ENCODE results near the gene IQGAP1. TPM values are rescaled to one million over a fixed set of nuclear protein-coding genes. Genes with fewer than 3 reads are reported as not detected.
A peak's percentile ranks its signal among the peaks of the same experiment; 100 is the strongest.

Gene IQGAP1
- total RNA-seq, 1 donor from 2014 or later: 154 TPM

DNA sequence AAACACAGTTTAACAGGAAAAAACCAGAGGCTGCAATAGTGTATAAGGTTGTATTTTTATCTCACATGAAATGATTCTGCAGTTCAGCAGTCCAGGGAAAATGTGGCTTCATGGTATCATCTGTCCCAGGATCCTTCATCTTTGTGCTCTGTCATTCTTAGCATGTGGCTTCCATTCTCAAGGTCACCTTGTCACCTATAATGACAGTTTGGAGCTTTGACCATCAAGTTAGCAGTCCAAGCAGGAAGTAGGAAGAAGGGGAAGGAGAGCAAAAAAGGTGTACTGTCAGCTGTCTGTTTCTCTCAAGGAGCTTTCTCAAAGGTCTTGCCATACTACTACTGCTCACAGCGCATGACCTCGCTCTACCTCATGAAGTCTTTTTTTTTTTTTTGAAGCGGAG, 83.1 kb downstream of the IQGAP1 start:
- intact Hi-C loops (cut with micrococcal nuclease): no loop called here
- Mint-ChIP-seq H3K27me3 (no peaks in the 10 kb centered on the region), H3K36me3 (ENCODE audit: low read depth) (peaks cover 62% of the 10 kb centered on the region)

GRCh38 chr15:90471769-90472168, 83.7 kb downstream of the IQGAP1 start:
- Mint-ChIP-seq H3K27ac (no peak overlapping the region), H3K9me3 (no peaks in the 10 kb centered on the region), H3K27me3 (no peaks in the 10 kb centered on the region), H3K4me3 (no peak overlapping the region), H3K36me3 (ENCODE audit: low read depth) (peaks cover 61% of the 10 kb centered on the region), H3K4me1 (peaks cover 25% of the 10 kb centered on the region)
- DNase-seq: no peak
- intact Hi-C loops (cut with micrococcal nuclease): no loop called here

More for the DNA sequence above, 83.1 kb downstream of the IQGAP1 start:
- Mint-ChIP-seq H3K4me3 (no peak overlapping the region), H3K4me1 (peaks cover 22% of the 10 kb centered on the region), H3K27ac (peak overlapping the region; percentile 64), H3K9me3 (no peaks in the 10 kb centered on the region)
- no peak for DNase-seq

DNA sequence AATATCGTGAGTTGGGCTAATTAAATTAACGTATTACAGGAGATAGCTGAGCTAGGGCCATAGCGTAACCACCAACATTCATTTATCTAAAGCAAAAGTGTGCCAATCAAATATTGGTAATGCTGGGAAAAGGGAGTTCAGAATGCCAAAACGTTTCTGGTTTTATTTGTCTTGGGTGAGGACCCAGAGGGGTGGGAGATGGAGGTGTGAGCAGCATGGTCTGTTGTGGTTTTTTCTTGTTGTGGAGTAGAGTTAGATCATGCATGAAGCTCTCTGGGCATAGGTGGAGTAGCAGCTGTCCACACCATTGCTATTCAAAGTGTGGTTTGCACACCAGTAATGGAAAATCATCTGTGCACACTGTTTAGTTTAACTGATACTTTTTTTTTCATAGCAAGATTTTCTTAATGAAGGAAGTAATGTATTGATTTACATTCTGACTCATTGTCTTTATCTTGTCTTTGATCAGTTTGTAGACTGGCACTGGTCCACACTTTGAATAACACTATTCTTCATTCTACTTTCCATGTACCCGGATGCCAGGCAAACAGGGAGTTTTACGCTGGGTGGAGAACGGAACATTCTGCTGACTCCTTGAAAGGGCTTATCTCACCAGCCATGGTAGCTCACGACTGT, 90.9 kb downstream of the IQGAP1 start:
- no peak for DNase-seq
- Mint-ChIP-seq H3K36me3 (ENCODE audit: low read depth) (peaks cover 69% of the 10 kb centered on the region), H3K9me3 (no peaks in the 10 kb centered on the region), H3K4me1 (peaks cover 39% of the 10 kb centered on the region), H3K27ac (peak overlapping the region; percentile 62), H3K27me3 (no peaks in the 10 kb centered on the region), H3K4me3 (no peak overlapping the region)
- intact Hi-C loops (cut with micrococcal nuclease): no loop called here

GRCh38 chr15:90479656-90480055, 91.6 kb downstream of the IQGAP1 start:
- no peaks in the 10 kb centered on the region for H3K27me3 Mint-ChIP-seq
- H3K27ac Mint-ChIP-seq: no peak overlapping the region
- peaks cover 68% of the 10 kb centered on the region for H3K36me3 Mint-ChIP-seq (ENCODE audit: low read depth)
- peaks cover 39% of the 10 kb centered on the region for H3K4me1 Mint-ChIP-seq
- H3K4me3 Mint-ChIP-seq: no peak overlapping the region
- no peaks in the 10 kb centered on the region for H3K9me3 Mint-ChIP-seq
- intact Hi-C loops (cut with micrococcal nuclease): loop anchor here (5.0 kb wide), 1 partner anchor 32 kb away; no protein-coding TSS in a partner anchor
- DNase-seq: no peak

DNA sequence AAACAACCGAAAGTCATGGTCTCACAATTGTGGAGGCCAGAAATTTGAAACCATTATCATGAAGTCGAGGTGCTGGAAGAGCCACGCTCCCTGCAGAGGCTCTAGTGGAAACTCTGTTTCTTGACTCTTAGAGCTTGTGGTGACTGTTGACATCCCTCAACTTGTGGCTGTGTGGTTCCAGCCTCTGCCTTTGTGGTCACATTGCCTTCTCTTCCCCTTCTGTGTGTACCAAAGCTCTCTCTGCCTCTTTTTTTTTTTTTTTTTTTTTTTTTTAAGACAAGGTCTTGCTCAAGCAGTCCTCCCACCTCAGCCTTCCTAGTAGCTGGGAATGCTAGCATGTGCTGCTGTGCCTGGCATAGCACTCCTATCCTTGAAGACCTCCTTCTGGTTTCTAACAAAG, 93.0 kb downstream of the IQGAP1 start:
- peak; percentile 88 for DNase-seq
- intact Hi-C loops (cut with micrococcal nuclease): loop anchor here (5.0 kb wide), 1 partner anchor 34 kb away; no protein-coding TSS in a partner anchor
- Mint-ChIP-seq H3K9me3 (no peaks in the 10 kb centered on the region), H3K4me3 (no peak overlapping the region), H3K27me3 (no peaks in the 10 kb centered on the region), H3K27ac (peak overlapping the region; percentile 65), H3K4me1 (peaks cover 39% of the 10 kb centered on the region), H3K36me3 (ENCODE audit: low read depth) (peaks cover 78% of the 10 kb centered on the region)

GRCh38 chr15:90482124-90483011, 94.3 kb downstream of the IQGAP1 start:
- intact Hi-C loops (cut with micrococcal nuclease): loop anchor here (1.0 to 5.0 kb wide), 3 partner anchors 35 to 162 kb away; no protein-coding TSS in a partner anchor
- H3K4me3 Mint-ChIP-seq: no peak overlapping the region
- peak; percentile 84 for DNase-seq
- H3K36me3 Mint-ChIP-seq (ENCODE audit: low read depth): peaks cover 80% of the 10 kb centered on the region
- no peaks in the 10 kb centered on the region for H3K9me3 Mint-ChIP-seq
- no peaks in the 10 kb centered on the region for H3K27me3 Mint-ChIP-seq
- peak overlapping the region; percentile 13 for H3K27ac Mint-ChIP-seq
- H3K4me1 Mint-ChIP-seq: peaks cover 33% of the 10 kb centered on the region

GRCh38 chr15:90483012-90483307, 94.9 kb downstream of the IQGAP1 start:
- peaks cover 33% of the 10 kb centered on the region for H3K4me1 Mint-ChIP-seq
- H3K36me3 Mint-ChIP-seq (ENCODE audit: low read depth): peaks cover 79% of the 10 kb centered on the region
- H3K27me3 Mint-ChIP-seq: no peaks in the 10 kb centered on the region
- DNase-seq: no peak
- intact Hi-C loops (cut with micrococcal nuclease): loop anchor here (5.0 kb wide), 1 partner anchor 36 kb away; no protein-coding TSS in a partner anchor
- H3K9me3 Mint-ChIP-seq: no peaks in the 10 kb centered on the region
- H3K4me3 Mint-ChIP-seq: no peak overlapping the region
- H3K27ac Mint-ChIP-seq: no peak overlapping the region

GRCh38 chr15:90483637-90484036, 95.6 kb downstream of the IQGAP1 start:
- intact Hi-C loops (cut with micrococcal nuclease): loop anchor here (5.0 kb wide), 1 partner anchor 36 kb away; no protein-coding TSS in a partner anchor
- Mint-ChIP-seq H3K27me3 (no peaks in the 10 kb centered on the region), H3K36me3 (ENCODE audit: low read depth) (peaks cover 77% of the 10 kb centered on the region), H3K27ac (no peak overlapping the region), H3K9me3 (no peaks in the 10 kb centered on the region), H3K4me1 (peaks cover 32% of the 10 kb centered on the region), H3K4me3 (no peak overlapping the region)
- DNase-seq: no peak

GRCh38 chr15:90487186-90487585, 99.1 kb downstream of the IQGAP1 start:
- Mint-ChIP-seq H3K9me3 (no peaks in the 10 kb centered on the region), H3K4me3 (no peak overlapping the region), H3K36me3 (ENCODE audit: low read depth) (peaks cover 76% of the 10 kb centered on the region), H3K27ac (no peak overlapping the region), H3K4me1 (peaks cover 15% of the 10 kb centered on the region), H3K27me3 (no peaks in the 10 kb centered on the region)
- intact Hi-C loops (cut with micrococcal nuclease): loop anchor here (5.0 kb wide), 1 partner anchor 400 kb away; no protein-coding TSS in a partner anchor
- DNase-seq: no peak

DNA sequence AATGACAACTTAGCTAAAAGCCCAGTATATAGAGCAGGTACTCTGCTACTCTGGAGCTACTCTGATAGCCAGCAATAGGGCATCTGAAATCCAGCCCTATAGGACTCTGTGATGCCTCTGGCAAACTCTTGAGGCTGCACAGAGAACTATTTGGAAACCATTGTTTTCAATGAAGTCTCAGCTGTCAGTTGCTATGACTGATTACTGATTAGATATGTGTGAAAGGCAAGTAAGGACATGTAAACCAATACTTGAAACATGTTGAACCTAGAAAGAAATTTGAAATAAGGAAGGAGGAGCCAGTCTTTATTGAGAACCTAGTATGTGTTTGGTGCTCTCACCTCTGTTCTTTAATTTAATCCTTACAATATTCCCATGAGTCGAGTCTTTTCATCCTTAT, 101.5 kb downstream of the IQGAP1 start:
- Mint-ChIP-seq H3K4me1 (peaks cover 20% of the 10 kb centered on the region), H3K27me3 (no peaks in the 10 kb centered on the region), H3K4me3 (no peak overlapping the region), H3K27ac (no peak overlapping the region), H3K9me3 (no peaks in the 10 kb centered on the region), H3K36me3 (ENCODE audit: low read depth) (peaks cover 76% of the 10 kb centered on the region)
- no peak for DNase-seq
- intact Hi-C loops (cut with micrococcal nuclease): loop anchor here (5.0 kb wide), 1 partner anchor 398 kb away; no protein-coding TSS in a partner anchor

DNA sequence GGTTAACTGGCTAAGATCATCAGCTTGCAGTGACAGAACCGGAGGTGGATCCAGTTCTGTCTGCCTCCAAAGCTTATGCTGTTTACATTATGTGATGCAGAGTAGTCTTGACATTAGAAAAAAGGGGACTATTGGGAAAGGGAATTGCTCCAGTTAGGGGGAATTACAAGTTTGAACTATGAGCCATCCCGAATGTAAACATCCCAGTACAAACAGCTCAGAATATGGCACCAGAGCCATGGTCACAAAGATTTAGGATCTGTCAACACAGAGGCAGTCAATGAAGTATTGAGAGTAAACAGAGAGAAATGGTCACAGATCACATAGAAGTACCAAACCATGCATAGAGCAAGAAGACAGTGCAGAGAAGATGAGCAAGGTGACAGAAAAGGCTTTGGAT, 101.9 kb downstream of the IQGAP1 start:
- no peaks in the 10 kb centered on the region for H3K27me3 Mint-ChIP-seq
- DNase-seq: no peak
- H3K27ac Mint-ChIP-seq: no peak overlapping the region
- peaks cover 20% of the 10 kb centered on the region for H3K4me1 Mint-ChIP-seq
- no peak overlapping the region for H3K4me3 Mint-ChIP-seq
- H3K36me3 Mint-ChIP-seq (ENCODE audit: low read depth): peaks cover 73% of the 10 kb centered on the region
- intact Hi-C loops (cut with micrococcal nuclease): loop anchor here (5.0 kb wide), 1 partner anchor 397 kb away; no protein-coding TSS in a partner anchor
- no peaks in the 10 kb centered on the region for H3K9me3 Mint-ChIP-seq

GRCh38 chr15:90493647-90494046, 105.6 kb downstream of the IQGAP1 start:
- H3K27me3 Mint-ChIP-seq: no peaks in the 10 kb centered on the region
- no peaks in the 10 kb centered on the region for H3K9me3 Mint-ChIP-seq
- no peak overlapping the region for H3K4me3 Mint-ChIP-seq
- DNase-seq: no peak
- H3K4me1 Mint-ChIP-seq: peaks cover 20% of the 10 kb centered on the region
- H3K36me3 Mint-ChIP-seq (ENCODE audit: low read depth): peaks cover 69% of the 10 kb centered on the region
- intact Hi-C loops (cut with micrococcal nuclease): no loop called here
- peak overlapping the region; percentile 67 for H3K27ac Mint-ChIP-seq

GRCh38 chr15:90495067-90495466, 107.0 kb downstream of the IQGAP1 start:
- Mint-ChIP-seq H3K27me3 (no peaks in the 10 kb centered on the region), H3K4me3 (no peak overlapping the region), H3K9me3 (no peaks in the 10 kb centered on the region), H3K4me1 (peaks cover 16% of the 10 kb centered on the region), H3K36me3 (ENCODE audit: low read depth) (peaks cover 72% of the 10 kb centered on the region), H3K27ac (no peak overlapping the region)
- intact Hi-C loops (cut with micrococcal nuclease): no loop called here
- DNase-seq: no peak

DNA sequence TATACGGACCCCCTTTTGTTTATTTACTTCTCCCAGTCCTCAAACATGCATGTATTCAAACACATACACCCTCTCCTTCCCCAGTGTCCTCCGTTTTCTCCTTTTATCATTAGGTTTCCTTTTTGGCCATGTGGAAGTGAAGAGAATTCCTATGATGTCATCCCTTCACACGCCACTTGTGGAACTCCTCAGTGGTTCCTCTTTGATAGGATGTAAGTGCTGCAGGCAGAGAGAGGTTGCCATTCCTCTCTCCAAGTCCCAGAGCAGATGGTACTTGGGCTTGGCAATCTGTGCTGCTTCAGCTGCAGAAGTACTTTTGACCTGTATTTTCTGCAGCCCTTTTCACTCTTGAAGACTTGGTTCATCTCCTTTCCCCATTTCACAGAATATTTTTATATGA, 108.7 kb downstream of the IQGAP1 start:
- H3K4me1 Mint-ChIP-seq: peaks cover 12% of the 10 kb centered on the region
- no peak for DNase-seq
- H3K27ac Mint-ChIP-seq: no peak overlapping the region
- H3K9me3 Mint-ChIP-seq: no peaks in the 10 kb centered on the region
- H3K36me3 Mint-ChIP-seq (ENCODE audit: low read depth): peaks cover 69% of the 10 kb centered on the region
- H3K27me3 Mint-ChIP-seq: no peaks in the 10 kb centered on the region
- intact Hi-C loops (cut with micrococcal nuclease): no loop called here
- H3K4me3 Mint-ChIP-seq: no peak overlapping the region
